Effector memory CD8-positive, alpha-beta T cell (primary cell): Measurements from ENCODE around the gene CFAP53.
"Not testable (repeated sequence)": the region's sequence is repeated elsewhere in the genome, so short reads cannot be mapped to it uniquely, and the experiment has no call there.

ENCODE experiments used
- ATAC-seq: fragments of 150-1000 bp; cut with Tn5 transposase; replicated peaks from 2 replicates; pipeline ENCODE4 v1.10.0; 2021; ENCODE audit warnings: mild to moderate bottlenecking, moderate library complexity
- DNase-seq, 3 experiments: peaks; one replicate each; pipeline ENCODE4 v3.0.0; 2021
- H3K27ac Mint-ChIP-seq, 2 donors: one replicate each; pipeline ENCODE4 v1.8.0; 2022; ENCODE audit warnings: mild to moderate bottlenecking in 2 of 2, mixed read lengths in 2 of 2, moderate library complexity in 2 of 2
- H3K27me3 Mint-ChIP-seq, 2 donors: one replicate each; pipeline ENCODE4 v1.8.0; 2022; ENCODE audit warnings: mixed read lengths in 2 of 2
- H3K36me3 Mint-ChIP-seq: one replicate; pipeline ENCODE4 v1.8.0; 2022; ENCODE audit warnings: mild to moderate bottlenecking, moderate library complexity, mixed read lengths; ENCODE audit not compliant: insufficient read depth
- H3K4me1 Mint-ChIP-seq, 2 donors: one replicate each; pipeline ENCODE4 v1.8.0; 2022; ENCODE audit warnings: low read depth in 2 of 2, mixed read lengths in 2 of 2
- H3K4me3 Mint-ChIP-seq, 2 donors: one replicate each; pipeline ENCODE4 v1.8.0; 2022; ENCODE audit warnings: mild to moderate bottlenecking in 2 of 2, mixed read lengths in 2 of 2, moderate library complexity in 2 of 2
- H3K9me3 Mint-ChIP-seq, 2 donors: one replicate each; pipeline ENCODE4 v1.8.0; 2022; ENCODE audit warnings: mixed read lengths in 2 of 2
- total RNA-seq, 9 experiments: gene quantifications; one replicate each; lab custom pipeline; 2026; lab: John Stamatoyannopoulos, UW

Gene CFAP53
- total RNA-seq: 0 to 2.2 (median 0.79) reads per million in 9 experiments

GRCh38 chr18:50266248-50266704 is at the start of gene CFAP53:
TSS of gene CFAP53 (minus strand) at chr18:50266495. CDS start at chr18:50266404, 91 bp downstream.
- Mint-ChIP-seq H3K9me3 (no peaks in the 10 kb centered on the region), H3K27me3 (no peaks in the 10 kb centered on the region), H3K27ac (peak within 1 kb of the TSS; percentile 91 to 92), H3K36me3 (peaks cover 26% of the 10 kb centered on the region), H3K4me3 (peak within 1 kb of the TSS; percentile 85 to 89), H3K4me1 (peaks cover 11 to 13% of the 10 kb centered on the region in 2 donors)
- DNase-seq (peak; percentile 77 to 81 (median 81)), ATAC-seq (peak; percentile 90)

DNA sequence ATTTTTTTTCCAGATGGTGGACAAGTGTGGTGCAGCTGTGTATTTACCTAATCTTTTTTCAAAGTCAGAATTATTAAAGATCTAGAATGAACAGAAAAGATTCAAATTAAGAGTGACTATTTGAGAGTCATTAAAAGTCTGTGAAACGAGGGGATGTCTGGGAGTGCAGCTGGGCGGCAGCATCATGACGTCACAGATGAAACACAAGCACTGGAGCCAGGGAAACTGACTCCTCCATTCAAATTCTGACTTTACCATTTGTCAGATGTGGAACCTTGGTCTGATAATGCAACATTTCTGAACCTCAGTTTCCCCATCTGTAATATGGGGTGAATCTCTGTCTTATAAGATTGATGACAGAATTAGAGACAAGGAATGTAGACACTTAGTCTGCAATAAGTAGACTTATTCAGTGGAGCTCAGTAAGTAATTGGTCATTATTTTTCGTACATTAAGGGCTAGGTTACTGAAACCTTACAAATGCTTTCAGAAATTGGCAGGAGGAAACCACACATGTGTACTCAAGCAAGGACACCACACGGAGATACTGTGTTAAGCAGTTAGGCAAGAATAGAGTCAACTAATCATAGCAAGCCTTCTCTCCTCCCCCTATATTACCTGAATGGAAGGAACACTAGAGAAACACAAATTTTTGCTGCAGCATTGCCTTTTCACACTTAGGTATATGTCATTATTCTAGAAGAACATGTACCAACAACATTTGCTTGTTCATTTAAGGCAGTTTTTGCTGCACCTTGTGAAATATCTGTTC is 49.0 kb upstream of the CFAP53 start:
- no peak overlapping the region for H3K27ac Mint-ChIP-seq
- H3K36me3 Mint-ChIP-seq: no peaks in the 10 kb centered on the region
- H3K9me3 Mint-ChIP-seq: no peaks in the 10 kb centered on the region
- DNase-seq (no peak), ATAC-seq (no peak)
- H3K27me3 Mint-ChIP-seq: peaks cover 21 to 24% of the 10 kb centered on the region in 2 donors
- H3K4me3 Mint-ChIP-seq: no peak overlapping the region
- H3K4me1 Mint-ChIP-seq: peaks cover 0 to 5% of the 10 kb centered on the region in 2 donors

DNA sequence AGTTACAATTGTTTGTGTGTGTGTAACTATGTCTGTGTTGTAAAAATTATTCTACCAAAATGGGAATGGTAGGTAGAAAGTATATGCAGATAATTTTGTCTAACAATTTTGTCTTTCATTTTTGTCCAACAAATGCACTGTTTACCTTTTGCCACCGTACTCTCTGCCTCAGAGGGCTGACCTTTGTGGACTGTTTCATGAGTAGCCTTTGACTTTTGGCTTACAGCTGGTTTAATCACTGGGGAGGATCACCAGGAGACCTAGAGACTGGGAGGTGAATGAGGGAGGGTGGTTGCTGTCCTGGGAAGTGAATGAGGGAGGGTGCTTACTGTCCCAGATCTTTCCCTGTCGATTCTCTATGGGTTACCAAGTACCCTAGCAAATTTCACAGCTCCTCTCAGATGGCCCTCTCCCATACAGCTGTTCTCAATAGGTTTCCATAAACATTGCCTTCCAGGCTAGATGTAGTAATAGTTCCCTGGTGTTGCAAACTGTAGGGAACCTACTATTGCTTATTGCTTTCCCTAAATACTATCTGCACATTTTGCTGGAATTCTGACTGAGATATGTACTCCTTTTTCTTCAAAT is 47.7 kb upstream of the CFAP53 start:
- DNase-seq (no peak), ATAC-seq (no peak)
- H3K4me1 Mint-ChIP-seq: no peaks in the 10 kb centered on the region
- peaks cover 21 to 32% of the 10 kb centered on the region in 2 donors for H3K27me3 Mint-ChIP-seq
- no peak overlapping the region for H3K27ac Mint-ChIP-seq
- H3K9me3 Mint-ChIP-seq: no peaks in the 10 kb centered on the region
- no peak overlapping the region for H3K4me3 Mint-ChIP-seq
- no peaks in the 10 kb centered on the region for H3K36me3 Mint-ChIP-seq

DNA sequence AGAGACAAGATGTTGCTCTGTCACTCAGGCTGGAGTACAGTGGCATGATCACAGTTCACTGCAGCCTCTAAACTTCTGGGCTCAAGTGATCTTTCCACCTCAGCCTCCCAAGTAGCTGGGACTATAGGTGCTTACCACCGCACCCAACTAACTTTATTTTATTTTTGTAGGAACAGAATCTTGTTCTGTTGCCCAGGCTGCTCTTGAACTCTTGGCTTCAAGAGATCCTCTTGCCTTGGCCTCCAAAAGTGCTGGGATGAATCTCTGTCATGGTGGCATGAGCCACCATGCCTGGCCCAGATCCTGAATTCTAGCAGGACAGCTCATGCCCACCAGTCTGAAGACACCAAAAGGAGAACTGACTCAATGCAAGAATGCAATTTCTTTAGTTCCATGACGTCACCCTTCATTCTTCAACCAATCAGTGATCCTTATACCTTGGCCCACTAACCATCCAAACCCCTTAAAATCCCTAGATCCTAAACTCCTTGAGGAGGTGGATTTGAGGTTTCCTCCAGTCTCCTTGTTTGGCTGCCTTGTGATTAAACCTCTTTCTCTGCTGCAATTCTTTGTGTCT is 46.8 kb upstream of the CFAP53 start:
- H3K27me3 Mint-ChIP-seq: peaks cover 21 to 32% of the 10 kb centered on the region in 2 donors
- no peaks in the 10 kb centered on the region for H3K9me3 Mint-ChIP-seq
- H3K4me1 Mint-ChIP-seq: peaks cover 0 to under 1% of the 10 kb centered on the region in 2 donors
- DNase-seq (no peak), ATAC-seq (no peak)
- no peak overlapping the region for H3K4me3 Mint-ChIP-seq
- no peak overlapping the region for H3K27ac Mint-ChIP-seq
- H3K36me3 Mint-ChIP-seq: no peaks in the 10 kb centered on the region

- no peak for ATAC-seq
- no peak for DNase-seq
- Mint-ChIP-seq H3K4me3 (no peak overlapping the region), H3K27me3 (peaks cover 21 to 32% of the 10 kb centered on the region in 2 donors), H3K36me3 (peaks cover 5% of the 10 kb centered on the region), H3K27ac (no peak overlapping the region), H3K4me1 (peaks cover 4 to 7% of the 10 kb centered on the region in 2 donors), H3K9me3 (no peaks in the 10 kb centered on the region)
Observed at GRCh38 chr18:50312296-50313030, 46.2 kb upstream of the CFAP53 start.

- ATAC-seq (no peak), DNase-seq (no peak)
- H3K9me3 Mint-ChIP-seq: no peaks in the 10 kb centered on the region
- H3K36me3 Mint-ChIP-seq: peaks cover 5% of the 10 kb centered on the region
- H3K4me1 Mint-ChIP-seq: peaks cover 9 to 12% of the 10 kb centered on the region in 2 donors
- no peak overlapping the region for H3K4me3 Mint-ChIP-seq
- H3K27ac Mint-ChIP-seq: no peak overlapping the region
- H3K27me3 Mint-ChIP-seq: peaks cover 21 to 32% of the 10 kb centered on the region in 2 donors
Observed at GRCh38 chr18:50311650-50312049, 45.4 kb upstream of the CFAP53 start.

- ATAC-seq (no peak), DNase-seq (no peak)
- no peaks in the 10 kb centered on the region for H3K9me3 Mint-ChIP-seq
- no peak overlapping the region for H3K4me3 Mint-ChIP-seq
- peaks cover 17 to 32% of the 10 kb centered on the region in 2 donors for H3K27me3 Mint-ChIP-seq
- no peak overlapping the region for H3K27ac Mint-ChIP-seq
- peaks cover 9 to 12% of the 10 kb centered on the region in 2 donors for H3K4me1 Mint-ChIP-seq
- H3K36me3 Mint-ChIP-seq: peaks cover 5% of the 10 kb centered on the region
Observed at GRCh38 chr18:50310080-50310479, 43.8 kb upstream of the CFAP53 start.

GRCh38 chr18:50308851-50309250 is 42.6 kb upstream of the CFAP53 start:
- Mint-ChIP-seq H3K27me3 (peaks cover 18 to 20% of the 10 kb centered on the region in 2 donors), H3K4me3 (peak overlapping the region in 1 of 2 donors; percentile 94), H3K4me1 (peaks cover 9 to 12% of the 10 kb centered on the region in 2 donors)
- ATAC-seq, H3K27ac Mint-ChIP-seq, H3K9me3 Mint-ChIP-seq, H3K36me3 Mint-ChIP-seq, DNase-seq: not testable (repeated sequence)

GRCh38 chr18:50307738-50308470 is 41.6 kb upstream of the CFAP53 start:
- DNase-seq (peak; percentile 84 to 90 (median 84)), ATAC-seq (peak; percentile 99)
- H3K9me3 Mint-ChIP-seq: no peaks in the 10 kb centered on the region
- H3K4me3 Mint-ChIP-seq: peak overlapping the region; percentile 93 to 94
- peaks cover 9 to 12% of the 10 kb centered on the region in 2 donors for H3K4me1 Mint-ChIP-seq
- H3K36me3 Mint-ChIP-seq: peaks cover 5% of the 10 kb centered on the region
- peak overlapping the region; percentile 82 for H3K27ac Mint-ChIP-seq
- H3K27me3 Mint-ChIP-seq: peaks cover 14 to 21% of the 10 kb centered on the region in 2 donors

GRCh38 chr18:50307400-50307737 is 41.1 kb upstream of the CFAP53 start:
- H3K4me3 Mint-ChIP-seq: peak overlapping the region; percentile 93 to 94
- H3K9me3 Mint-ChIP-seq: no peaks in the 10 kb centered on the region
- peaks cover 19 to 26% of the 10 kb centered on the region in 2 donors for H3K27me3 Mint-ChIP-seq

DNA sequence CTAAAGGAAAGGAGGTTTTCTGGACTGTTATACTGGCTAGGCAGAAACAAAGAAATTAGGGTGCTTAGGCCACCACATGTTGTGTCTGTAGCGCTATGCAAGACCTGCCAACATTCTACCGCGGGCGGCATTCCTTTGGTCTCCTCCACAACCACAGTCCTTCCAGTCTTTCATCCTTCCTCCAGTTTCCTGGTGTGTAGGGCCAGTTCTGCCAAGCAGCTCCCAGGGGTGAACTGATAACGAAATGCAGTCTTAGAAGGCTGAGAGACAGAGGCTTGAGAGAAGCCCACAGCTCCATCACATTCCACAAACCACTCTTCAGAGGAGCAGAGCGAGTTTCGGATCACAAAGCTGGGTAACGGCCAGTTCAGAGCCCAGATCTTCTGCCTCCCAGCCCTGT is 40.6 kb upstream of the CFAP53 start:
- Mint-ChIP-seq H3K4me3 (peak overlapping the region; percentile 93 to 94), H3K27me3 (peaks cover 24 to 31% of the 10 kb centered on the region in 2 donors), H3K36me3 (peaks cover 5% of the 10 kb centered on the region), H3K27ac (peak overlapping the region; percentile 82), H3K4me1 (peaks cover 9 to 12% of the 10 kb centered on the region in 2 donors), H3K9me3 (no peaks in the 10 kb centered on the region)
- no peak for ATAC-seq
- DNase-seq: no peak

More at GRCh38 chr18:50307400-50307737, 41.1 kb upstream of the CFAP53 start:
- Mint-ChIP-seq H3K4me1 (peaks cover 9 to 12% of the 10 kb centered on the region in 2 donors), H3K36me3 (peaks cover 5% of the 10 kb centered on the region), H3K27ac (peak overlapping the region; percentile 82)
- DNase-seq: no peak
- ATAC-seq: peak; percentile 13

GRCh38 chr18:50301074-50301473 is 34.8 kb upstream of the CFAP53 start:
- H3K36me3 Mint-ChIP-seq: peaks cover 3% of the 10 kb centered on the region
- H3K27ac Mint-ChIP-seq: no peak overlapping the region
- no peaks in the 10 kb centered on the region for H3K9me3 Mint-ChIP-seq
- DNase-seq (no peak), ATAC-seq (no peak)
- peaks cover 35 to 52% of the 10 kb centered on the region in 2 donors for H3K27me3 Mint-ChIP-seq
- H3K4me3 Mint-ChIP-seq: no peak overlapping the region
- H3K4me1 Mint-ChIP-seq: peaks cover 5 to 6% of the 10 kb centered on the region in 2 donors
